Mesodermal cell (in vitro differentiated cells): ENCODE measurements around the gene KNDC1.
"Not testable (repeated sequence)": the region's sequence is repeated elsewhere in the genome, so short reads cannot be mapped to it uniquely, and the experiment has no call there.

ENCODE experiments used
- H3K27ac ChIP-seq: 2 replicates; pipeline ENCODE4 v1.7.0; 2013; ENCODE audit warnings: mild to moderate bottlenecking, low read depth, low read length, moderate library complexity; ENCODE audit not compliant: severe bottlenecking
- H3K36me3 ChIP-seq: 2 replicates; pipeline ENCODE4 v1.7.1; 2013; ENCODE audit warnings: mild to moderate bottlenecking, low read length, moderate library complexity; ENCODE audit not compliant: control insufficient read depth, insufficient read depth
- H3K4me1 ChIP-seq: one replicate; pipeline ENCODE4 v1.7.1; 2013; ENCODE audit warnings: mild to moderate bottlenecking, low read length; ENCODE audit not compliant: insufficient read depth, control insufficient read depth, poor library complexity, severe bottlenecking
- H3K4me3 ChIP-seq: 2 replicates; pipeline ENCODE4 v1.7.0; 2013; ENCODE audit warnings: low read length, control low read depth, mild to moderate bottlenecking; ENCODE audit not compliant: insufficient read depth, poor library complexity, severe bottlenecking; ENCODE audit errors: extremely low read depth
- H3K9me3 ChIP-seq: 2 replicates; pipeline ENCODE4 v1.7.1; 2013; ENCODE audit warnings: mild to moderate bottlenecking, low read length, moderate library complexity; ENCODE audit not compliant: control insufficient read depth
- WGBS, 2 experiments: methylation state at CpG; one replicate each; pipeline ENCODE4 v1.1.5; 2013; ENCODE audit warnings: missing lambda C conversion rate in 2 of 2; ENCODE audit not compliant: insufficient coverage in 2 of 2; 5-methylcytosine and 5-hydroxymethylcytosine counted together

KNDC1 gene

GRCh38 chr10:133212853-133213494 is 53.0 kb downstream of the KNDC1 start:
- Histone ChIP-seq H3K4me1 (no peaks in the 10 kb centered on the region), H3K9me3 (no peaks in the 10 kb centered on the region), H3K4me3 (no peak overlapping the region), H3K36me3 (no peaks in the 10 kb centered on the region), H3K27ac (no peak overlapping the region)
- WGBS, 2 experiments, result 93 to 94% methylated on average over 18 to 19 of the region's 20 CpGs

GRCh38 chr10:133213641-133214467 is 53.8 kb downstream of the KNDC1 start:
- 91 to 93% methylated on average over 27 to 29 of the region's 32 CpGs for WGBS, 2 experiments
- Histone ChIP-seq H3K9me3 (no peaks in the 10 kb centered on the region), H3K4me3 (no peak overlapping the region), H3K27ac (no peak overlapping the region), H3K4me1 (no peaks in the 10 kb centered on the region), H3K36me3 (no peaks in the 10 kb centered on the region)

GRCh38 chr10:133214468-133215410 is 54.7 kb downstream of the KNDC1 start:
- Histone ChIP-seq H3K9me3 (no peaks in the 10 kb centered on the region), H3K27ac (no peak overlapping the region), H3K4me3 (no peak overlapping the region), H3K36me3 (no peaks in the 10 kb centered on the region), H3K4me1 (no peaks in the 10 kb centered on the region)
- 91 to 92% methylated on average over 24 to 26 of the region's 28 CpGs for WGBS, 2 experiments

GRCh38 chr10:133215586-133215985 is 55.6 kb downstream of the KNDC1 start:
- Histone ChIP-seq H3K9me3 (no peaks in the 10 kb centered on the region), H3K4me1 (no peaks in the 10 kb centered on the region), H3K27ac (no peak overlapping the region), H3K36me3 (no peaks in the 10 kb centered on the region), H3K4me3 (no peak overlapping the region)
- WGBS, 2 experiments, result 94% methylated on average over 23 to 27 of the region's 27 CpGs

GRCh38 chr10:133216776-133217175 is 56.8 kb downstream of the KNDC1 start:
- H3K27ac ChIP-seq, result no peak overlapping the region
- H3K36me3 ChIP-seq, result no peaks in the 10 kb centered on the region
- no peaks in the 10 kb centered on the region for H3K9me3 ChIP-seq
- no peaks in the 10 kb centered on the region for H3K4me1 ChIP-seq
- 90 to 91% methylated on average over 24 to 25 of the region's 26 CpGs for WGBS, 2 experiments
- no peak overlapping the region for H3K4me3 ChIP-seq

GRCh38 chr10:133217800-133218589 is 58.0 kb downstream of the KNDC1 start:
- no peaks in the 10 kb centered on the region for H3K36me3 ChIP-seq
- 90 to 91% methylated on average over 21 to 23 of the region's 25 CpGs for WGBS, 2 experiments
- H3K4me3 ChIP-seq, result no peak overlapping the region
- H3K27ac ChIP-seq, result no peak overlapping the region
- no peaks in the 10 kb centered on the region for H3K4me1 ChIP-seq
- no peaks in the 10 kb centered on the region for H3K9me3 ChIP-seq

- WGBS, 2 experiments, result 93 to 97% methylated on average over 19 to 20 of the region's 20 CpGs
- H3K9me3 ChIP-seq, result no peaks in the 10 kb centered on the region
- no peak overlapping the region for H3K4me3 ChIP-seq
- no peaks in the 10 kb centered on the region for H3K36me3 ChIP-seq
- H3K27ac ChIP-seq, result no peak overlapping the region
- no peaks in the 10 kb centered on the region for H3K4me1 ChIP-seq
These were observed 58.9 kb downstream of the KNDC1 start for GRCh38 chr10:133218891-133219290.

GRCh38 chr10:133219782-133220181 is 59.8 kb downstream of the KNDC1 start:
- H3K4me1 ChIP-seq, result peaks cover 1% of the 10 kb centered on the region
- H3K36me3 ChIP-seq, result no peaks in the 10 kb centered on the region
- no peak overlapping the region for H3K27ac ChIP-seq
- H3K9me3 ChIP-seq, result no peaks in the 10 kb centered on the region
- H3K4me3 ChIP-seq, result no peak overlapping the region
- WGBS, 2 experiments, result 17 to 31% methylated on average over 14 to 17 of the region's 28 CpGs

GRCh38 chr10:133221331-133221730 is 61.3 kb downstream of the KNDC1 start:
- 94 to 99% methylated on average over 9 to 10 of the region's 11 CpGs for WGBS, 2 experiments
- H3K4me1 ChIP-seq, result peaks cover 11% of the 10 kb centered on the region
- no peaks in the 10 kb centered on the region for H3K36me3 ChIP-seq
- no peaks in the 10 kb centered on the region for H3K9me3 ChIP-seq
- H3K27ac ChIP-seq, result no peak overlapping the region
- H3K4me3 ChIP-seq, result no peak overlapping the region

GRCh38 chr10:133221756-133222155 is 61.7 kb downstream of the KNDC1 start:
- H3K27ac ChIP-seq, H3K4me3 ChIP-seq, H3K9me3 ChIP-seq, H3K36me3 ChIP-seq: not testable (repeated sequence)
- 95 to 96% methylated on average over 9 to 10 of the region's 22 CpGs for WGBS, 2 experiments
- H3K4me1 ChIP-seq, result peaks cover 11% of the 10 kb centered on the region
